Muscle of leg (tissue), 11 donors: Measurements from ENCODE around the gene HS3ST3B1. TPM values are rescaled to one million over a fixed set of nuclear protein-coding genes. Genes with fewer than 3 reads are reported as not detected.

Experiments used
- DNase-seq: peaks from one replicate; pipeline ENCODE4 v3.0.0; 2013
- H3K27ac ChIP-seq: one replicate; pipeline ENCODE4 v1.5.1; 2013; ENCODE audit warnings: mild to moderate bottlenecking, low read length, control low read depth
- H3K27me3 ChIP-seq: one replicate; pipeline ENCODE4 v1.6.1; 2013; ENCODE audit warnings: low read length; ENCODE audit not compliant: control insufficient read depth, insufficient read depth
- H3K36me3 ChIP-seq: one replicate; pipeline ENCODE4 v1.6.1; 2013; ENCODE audit warnings: low read length; ENCODE audit not compliant: control insufficient read depth, insufficient read depth
- H3K4me1 ChIP-seq: one replicate; pipeline ENCODE4 v1.6.1; 2013; ENCODE audit warnings: low read length; ENCODE audit not compliant: control insufficient read depth, insufficient read depth
- H3K4me3 ChIP-seq: one replicate; pipeline ENCODE4 v1.5.1; 2013; ENCODE audit warnings: low read length, control low read depth
- H3K9me3 ChIP-seq: replicated peaks from 2 replicates; pipeline ENCODE4 v1.6.1; 2013; ENCODE audit warnings: low read depth, low read length; ENCODE audit not compliant: control insufficient read depth
- WGBS: methylation state at CpG from one replicate; pipeline ENCODE4 v1.1.5; 2013; ENCODE audit warnings: missing lambda C conversion rate; ENCODE audit not compliant: insufficient coverage; 5-methylcytosine and 5-hydroxymethylcytosine counted together
- polyA plus RNA-seq, 8 donors: library from polyadenylated mRNA; unstranded; fragments of 120-200 nt; gene quantifications; one replicate each; pipeline versions ENCODE4 v1.2.1 to v1.2.3, GENCODE V29; 2013; ENCODE audit warnings: inconsistent platforms in 1 of 8, low replicate concordance in 1 of 8; ENCODE audit not compliant: insufficient read length in 8 of 8, insufficient read depth in 1 of 8
- total RNA-seq: library from RNA; stranded (reverse); fragments of 120-200 nt; gene quantifications from one replicate; pipeline ENCODE4 v1.2.4, GENCODE V29; 2013

HS3ST3B1 gene
- total and polyA plus RNA-seq, 9 donors, result 1.0 to 4.6 (median 2.2) TPM

GRCh38 chr17:14295676-14296075 lies 5.2 kb upstream of the HS3ST3B1 start:
- no peak overlapping the region for H3K4me3 ChIP-seq
- H3K36me3 ChIP-seq, result no peaks in the 10 kb centered on the region
- peaks cover 56% of the 10 kb centered on the region for H3K27me3 ChIP-seq
- no peaks in the 10 kb centered on the region for H3K9me3 ChIP-seq
- H3K27ac ChIP-seq, result no peak overlapping the region
- DNase-seq, result no peak
- WGBS, result 88% methylated on average over 7 of the region's 9 CpGs
- H3K4me1 ChIP-seq, result peaks cover 25% of the 10 kb centered on the region

DNA sequence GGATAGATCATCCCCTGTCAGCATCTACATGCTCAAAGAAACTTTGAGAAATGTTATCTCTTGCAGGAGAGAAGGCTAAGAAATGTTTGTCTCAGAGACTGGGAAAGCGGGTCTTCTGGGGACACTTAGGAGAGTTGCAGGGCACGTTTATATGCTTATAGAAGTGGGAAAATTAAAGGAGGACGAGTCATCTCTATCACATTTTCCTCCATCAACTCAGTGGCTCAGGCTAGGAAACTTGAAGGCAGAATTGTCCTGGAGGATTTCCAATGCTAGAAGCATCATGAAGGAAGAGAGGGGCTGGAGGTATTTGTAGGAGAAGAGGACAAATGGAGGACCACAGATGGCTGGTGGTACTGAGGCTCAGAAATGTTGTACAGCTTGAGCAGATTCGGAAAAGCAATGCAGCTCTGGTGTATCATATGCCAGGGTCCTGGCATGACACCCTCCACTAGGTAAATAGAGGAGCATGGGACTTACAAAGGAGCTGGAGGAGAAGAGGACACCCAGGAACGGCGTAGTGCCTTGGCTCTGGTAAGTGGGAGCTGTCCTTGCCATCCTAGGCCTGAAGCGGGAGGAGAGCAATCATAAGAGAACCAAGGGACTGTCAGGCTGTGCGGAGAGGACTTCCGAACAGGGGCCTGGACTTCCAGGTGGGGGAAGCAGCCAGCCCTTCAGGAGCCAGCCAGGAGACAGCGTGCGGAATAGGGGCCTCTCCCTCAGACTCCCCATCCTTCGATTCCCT lies 4.5 kb upstream of the HS3ST3B1 start:
- no peak overlapping the region for H3K4me3 ChIP-seq
- no peaks in the 10 kb centered on the region for H3K9me3 ChIP-seq
- peaks cover 27% of the 10 kb centered on the region for H3K4me1 ChIP-seq
- H3K27me3 ChIP-seq, result peaks cover 61% of the 10 kb centered on the region
- WGBS, result 52% methylated on average over 9 of the region's 12 CpGs
- no peaks in the 10 kb centered on the region for H3K36me3 ChIP-seq
- no peak overlapping the region for H3K27ac ChIP-seq
- no peak for DNase-seq

GRCh38 chr17:14297161-14297851 lies 3.6 kb upstream of the HS3ST3B1 start:
- WGBS, result under 1% methylated on average over 55 of the region's 63 CpGs
- no peak overlapping the region for H3K27ac ChIP-seq
- H3K27me3 ChIP-seq, result peaks cover 69% of the 10 kb centered on the region
- no peaks in the 10 kb centered on the region for H3K36me3 ChIP-seq
- peaks cover 35% of the 10 kb centered on the region for H3K4me1 ChIP-seq
- H3K4me3 ChIP-seq, result peak overlapping the region; percentile 40
- DNase-seq, result peak; percentile 67
- no peaks in the 10 kb centered on the region for H3K9me3 ChIP-seq

- Histone ChIP-seq H3K36me3 (no peaks in the 10 kb centered on the region), H3K27me3 (peaks cover 78% of the 10 kb centered on the region), H3K4me1 (peaks cover 43% of the 10 kb centered on the region), H3K27ac (no peak overlapping the region), H3K9me3 (no peaks in the 10 kb centered on the region), H3K4me3 (no peak overlapping the region)
- DNase-seq, result peak; percentile 11
- 13% methylated on average over 34 of the region's 42 CpGs for WGBS
Measured at GRCh38 chr17:14298221-14298946, 2.5 kb upstream of the HS3ST3B1 start.

- Histone ChIP-seq H3K9me3 (no peaks in the 10 kb centered on the region), H3K36me3 (no peaks in the 10 kb centered on the region), H3K27me3 (peaks cover 83% of the 10 kb centered on the region), H3K4me1 (peaks cover 47% of the 10 kb centered on the region), H3K4me3 (no peak overlapping the region), H3K27ac (no peak overlapping the region)
- DNase-seq, result no peak
- no CpG with 5 or more reads among the region's 8 CpGs for WGBS
Measured at GRCh38 chr17:14298947-14299279, 2.0 kb upstream of the HS3ST3B1 start.

- H3K4me3 ChIP-seq, result peak overlapping the region; percentile 36
- peak overlapping the region; percentile 21 for H3K27ac ChIP-seq
- 3% methylated on average over 41 of the region's 52 CpGs for WGBS
- H3K4me1 ChIP-seq, result peaks cover 47% of the 10 kb centered on the region
- H3K36me3 ChIP-seq, result no peaks in the 10 kb centered on the region
- peaks cover 89% of the 10 kb centered on the region for H3K27me3 ChIP-seq
- no peaks in the 10 kb centered on the region for H3K9me3 ChIP-seq
- DNase-seq, result peak; percentile 53
Measured at GRCh38 chr17:14299280-14300141, 1.4 kb upstream of the HS3ST3B1 start.

- peak; percentile 36 for DNase-seq
- H3K36me3 ChIP-seq, result no peaks in the 10 kb centered on the region
- H3K27me3 ChIP-seq, result peaks cover 82% of the 10 kb centered on the region
- H3K4me3 ChIP-seq, result peak overlapping the region; percentile 72
- H3K4me1 ChIP-seq, result peaks cover 47% of the 10 kb centered on the region
- under 1% methylated on average over 73 of the region's 90 CpGs for WGBS
- no peaks in the 10 kb centered on the region for H3K9me3 ChIP-seq
- peak overlapping the region; percentile 77 for H3K27ac ChIP-seq
Measured at GRCh38 chr17:14301279-14302090, 604 bp downstream of the HS3ST3B1 start.

DNA sequence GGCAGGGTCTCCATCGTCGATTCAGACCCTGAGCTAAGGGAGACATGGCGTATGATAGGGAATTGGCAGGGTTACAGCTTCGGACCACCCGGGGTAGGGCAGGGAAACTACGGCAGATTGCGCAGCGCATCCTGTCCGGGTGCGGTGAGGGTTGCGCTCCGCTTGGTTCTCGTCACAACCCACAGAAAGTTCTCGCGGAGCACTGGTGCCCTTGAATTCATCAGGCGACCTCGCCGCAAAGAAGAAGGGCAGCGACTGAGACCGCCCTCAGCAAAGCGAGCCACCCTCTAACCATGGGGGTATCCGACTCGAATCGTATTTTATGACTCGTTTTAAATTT lies 1.2 kb downstream of the HS3ST3B1 start:
- peak overlapping the region; percentile 67 for H3K27ac ChIP-seq
- DNase-seq, result peak; percentile 49
- H3K4me1 ChIP-seq, result peaks cover 47% of the 10 kb centered on the region
- peaks cover 76% of the 10 kb centered on the region for H3K27me3 ChIP-seq
- WGBS, result under 1% methylated on average over 24 of the region's 25 CpGs
- peak overlapping the region; percentile 72 for H3K4me3 ChIP-seq
- H3K36me3 ChIP-seq, result no peaks in the 10 kb centered on the region
- H3K9me3 ChIP-seq, result no peaks in the 10 kb centered on the region

DNA sequence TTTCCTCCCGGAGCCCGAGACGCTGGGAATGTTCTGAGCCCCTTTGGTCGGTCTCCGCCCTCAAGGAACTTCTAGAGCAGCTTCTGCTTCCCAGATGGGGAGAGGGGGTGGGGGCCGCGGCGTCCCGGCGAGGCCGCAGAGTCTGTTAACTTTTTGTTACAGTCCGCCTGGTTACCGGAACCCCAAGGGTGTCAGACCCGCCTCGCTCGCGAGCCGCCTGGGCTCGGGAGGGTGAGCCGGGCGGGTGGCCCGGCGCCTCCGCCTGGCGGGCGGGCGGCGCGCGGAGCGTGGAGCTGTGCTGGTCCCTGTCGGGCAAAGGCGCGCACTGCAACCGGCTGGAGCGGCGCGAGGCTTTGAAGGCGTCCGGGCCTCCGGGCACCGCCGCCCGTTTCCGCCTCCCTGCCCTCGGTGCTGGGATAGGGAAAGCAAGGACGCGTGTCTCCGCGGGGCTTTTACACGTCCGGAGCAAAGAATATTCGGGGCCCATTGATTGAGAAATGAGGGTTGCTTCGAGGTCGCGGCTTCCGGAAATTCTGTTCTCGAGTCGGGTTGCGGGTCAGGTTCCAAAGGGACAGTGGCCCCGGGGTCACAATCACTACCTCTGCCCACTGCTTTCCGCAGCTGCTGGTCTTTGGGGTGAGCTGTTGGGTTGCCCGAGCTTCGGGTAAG lies 1.7 kb downstream of the HS3ST3B1 start:
- peak overlapping the region; percentile 72 for H3K4me3 ChIP-seq
- DNase-seq, result peak; percentile 84
- H3K36me3 ChIP-seq, result no peaks in the 10 kb centered on the region
- WGBS, result under 1% methylated on average over 63 of the region's 64 CpGs
- no peaks in the 10 kb centered on the region for H3K9me3 ChIP-seq
- H3K27ac ChIP-seq, result peak overlapping the region; percentile 67
- H3K4me1 ChIP-seq, result peaks cover 46% of the 10 kb centered on the region
- H3K27me3 ChIP-seq, result peaks cover 71% of the 10 kb centered on the region
